AG09309 (cell line): ENCODE measurements around the gene PCCA.

ENCODE experiments used
- DNase-seq: peaks from one replicate; pipeline ENCODE4 v3.0.0-alpha.2; 2010; ENCODE audit warnings: low read depth
- H3K4me3 ChIP-seq: 2 replicates; pipeline ENCODE4 v1.5.1; 2011; ENCODE audit warnings: mild to moderate bottlenecking, low read depth, low read length, moderate library complexity; ENCODE audit not compliant: control insufficient read depth
- CTCF ChIP-seq: IDR thresholded peaks from 2 replicates; pipeline ENCODE4 v1.5.1; 2011; ENCODE audit warnings: mild to moderate bottlenecking, low read depth, low read length, inconsistent platforms; ENCODE audit not compliant: insufficient read depth, control insufficient read depth; ENCODE audit errors: missing control alignments

The PCCA gene

GRCh38 chr13:100088644-100089464 lies at the start of gene PCCA:
TSS of gene PCCA (plus strand) at chr13:100089093. CDS start at chr13:100089121, 28 bp downstream.
- no peak for TF ChIP-seq CTCF
- peak; percentile 58 for DNase-seq
- peak within 1 kb of the TSS; percentile 89 for H3K4me3 ChIP-seq

- H3K4me3 ChIP-seq, result no peak overlapping the region
- DNase-seq, result no peak
- TF ChIP-seq CTCF, result no peak
These were observed 49.2 kb upstream of the PCCA start for GRCh38 chr13:100039740-100040139.

- H3K4me3 ChIP-seq, result no peak overlapping the region
- no peak for DNase-seq
- TF ChIP-seq CTCF, result no peak
These were observed 48.7 kb upstream of the PCCA start for GRCh38 chr13:100040196-100040595.

GRCh38 chr13:100044936-100045335 lies 44.0 kb upstream of the PCCA start:
- TF ChIP-seq CTCF, result no peak
- DNase-seq, result no peak
- H3K4me3 ChIP-seq, result no peak overlapping the region

- DNase-seq, result no peak
- no peak for TF ChIP-seq CTCF
- H3K4me3 ChIP-seq, result no peak overlapping the region
These were observed 43.5 kb upstream of the PCCA start for GRCh38 chr13:100045355-100045754.

- DNase-seq, result no peak
- no peak for TF ChIP-seq CTCF
- no peak overlapping the region for H3K4me3 ChIP-seq
These were observed 37.8 kb upstream of the PCCA start for GRCh38 chr13:100051070-100051469.
